HepG2 (cell line): ENCODE measurements around the gene MBD3L2B. TPM values are rescaled to one million over a fixed set of nuclear protein-coding genes. Genes with fewer than 3 reads are reported as not detected.

Experiments used
- ATAC-seq: fragments of 200-7000 bp; cut with Tn5 transposase; 3 replicates; pipeline ENCODE4 v1.9.1; 2020; ENCODE audit warnings: mild to moderate bottlenecking, moderate library complexity
- BruUV-seq: library from RNA; stranded (reverse); fragments of 400-500 nt; replicated peaks from 2 replicates; lab custom pipeline; 2021; lab: Mats Ljungman, UMichigan
- CTCF ChIA-PET: fragments of 300-600 bp; formaldehyde crosslinking; extraction: SDS; loops from one replicate; lab custom pipeline; 2021; ENCODE audit warnings: low total read pairs, inconsistent platforms, low intra/inter-chr PET ratio; lab: Yijun Ruan, JAX
- POLR2A ChIA-PET: fragments of 350-600 bp; sonication (Branson Sonifier 250); formaldehyde crosslinking; loops from one replicate; lab custom pipeline; 2020; ENCODE audit warnings: antibody characterized with exemption, inconsistent platforms; lab: Yijun Ruan, JAX
- DNase-seq: peaks from one replicate; pipeline ENCODE4 v3.0.0-alpha.2; 2015; ENCODE audit warnings: low spot score
- FAIRE-seq: peaks from 3 replicates; lab custom pipeline; 2011; peaks lifted over from hg19 to GRCh38; lab: Jason Lieb, UNC
- H2AFZ ChIP-seq: one replicate; pipeline ENCODE4 v1.6.1; 2011; ENCODE audit warnings: low read length, inconsistent platforms
- H3K27ac ChIP-seq: fragments of 300-600 bp; 3 replicates; pipeline ENCODE4 v1.8.0; 2011; ENCODE audit warnings: mixed run types, mild to moderate bottlenecking, mixed read lengths, low read length, inconsistent platforms; ENCODE audit not compliant: insufficient read depth; ENCODE audit errors: extremely low read length
- H3K27me3 ChIP-seq, 2 experiments: fragments of 200-600 bp in 1 of 2; 2 replicates in 1 of 2; 3 replicates in 1 of 2; pipeline versions ENCODE4 v1.6.0 to v1.8.0; 2011; ENCODE audit warnings: low read length in 2 of 2, mild to moderate bottlenecking in 2 of 2, moderate library complexity in 2 of 2, inconsistent platforms in 1 of 2; ENCODE audit not compliant: insufficient read depth in 2 of 2, control insufficient read depth in 1 of 2
- H3K36me3 ChIP-seq, 2 experiments: fragments of 200-600 bp in 1 of 2; replicated peaks in 1 of 2; 2 replicates in 1 of 2; 3 replicates in 1 of 2; pipeline versions ENCODE4 v1.5.1 to v1.8.0; 2011; ENCODE audit warnings: low read length in 2 of 2, inconsistent platforms in 1 of 2; ENCODE audit not compliant: insufficient read depth in 2 of 2, control insufficient read depth in 1 of 2
- H3K4me1 ChIP-seq: 2 replicates; pipeline ENCODE4 v1.5.1; 2012; ENCODE audit warnings: low read length, inconsistent platforms; ENCODE audit not compliant: insufficient read depth
- H3K4me2 ChIP-seq: 2 replicates; pipeline ENCODE4 v1.6.0; 2011; ENCODE audit warnings: low read depth, low read length, inconsistent platforms
- H3K4me3 ChIP-seq, 3 experiments: fragments of 200-600 bp in 1 of 3; sonication (generic), shearing (Covaris generic) in 1 of 3; replicated peaks in 1 of 3; 2 replicates each; pipeline ENCODE4 v1.5.1; 2011 to 2016; ENCODE audit warnings: low read length in 3 of 3, inconsistent platforms in 2 of 3, low read depth in 2 of 3, mild to moderate bottlenecking in 2 of 3, control low read depth in 1 of 3, mixed read lengths in 1 of 3; ENCODE audit not compliant: insufficient read depth in 1 of 3
- H3K79me2 ChIP-seq: one replicate; pipeline ENCODE4 v1.6.1; 2011; ENCODE audit warnings: low read length, inconsistent platforms; ENCODE audit not compliant: insufficient read depth
- H3K9ac ChIP-seq: 2 replicates; pipeline ENCODE4 v1.6.0; 2011; ENCODE audit warnings: mild to moderate bottlenecking, low read depth, low read length, inconsistent platforms; ENCODE audit not compliant: insufficient read depth
- H3K9me3 ChIP-seq: 2 replicates; pipeline ENCODE4 v1.5.1; 2012; ENCODE audit warnings: mild to moderate bottlenecking, low read length
- H4K20me1 ChIP-seq: 2 replicates; pipeline ENCODE4 v1.6.0; 2011; ENCODE audit warnings: inconsistent platforms, mild to moderate bottlenecking, low read length, moderate library complexity; ENCODE audit not compliant: insufficient read depth
- GPN1 ChIP-seq: sonication (generic); formaldehyde crosslinking; IDR thresholded peaks from 2 replicates; pipeline ENCODE4 v1.5.1; 2020; ENCODE audit warnings: missing genetic modification reagents, borderline replicate concordance
- KLF11 ChIP-seq: IDR thresholded peaks from 2 replicates; pipeline ENCODE4 v1.6.1; 2016; ENCODE audit warnings: missing compliant biosample characterization
- POLR2A ChIP-seq, 2 experiments: IDR thresholded peaks; 2 replicates each; pipeline ENCODE4 v1.6.1; 2011; ENCODE audit warnings: low read depth in 2 of 2, low read length in 2 of 2, mild to moderate bottlenecking in 1 of 2, moderate library complexity in 1 of 2; ENCODE audit not compliant: insufficient read depth in 1 of 2
- TBP ChIP-seq: sonication (generic); formaldehyde crosslinking; IDR thresholded peaks from 2 replicates; pipeline ENCODE4 v1.5.0; 2020; ENCODE audit warnings: missing genetic modification reagents
- ZC3H13 ChIP-seq: sonication (generic); formaldehyde crosslinking; IDR thresholded peaks from 2 replicates; pipeline ENCODE4 v1.8.1; 2023; ENCODE audit warnings: mild to moderate bottlenecking, missing genetic modification reagents, moderate library complexity
- ZFYVE20 ChIP-seq: sonication (generic); formaldehyde crosslinking; IDR thresholded peaks from 2 replicates; pipeline ENCODE4 v1.8.0; 2023; ENCODE audit warnings: low read depth, mild to moderate bottlenecking, moderate library complexity, missing genetic modification reagents, borderline replicate concordance
- WGBS: methylation state at CpG from one replicate; pipeline ENCODE4 v1.1.6; 2017; ENCODE audit warnings: low lambda C conversion rate; 5-methylcytosine and 5-hydroxymethylcytosine counted together
- in situ Hi-C: cut with HindIII; loops from 2 replicates; pipeline ENCODE4 v1.10.0; 2017; ENCODE audit warnings: low pct_unique_long_range_greater_than_20kb; ENCODE audit not compliant: extremely low pct_ligation_motif_present
- intact Hi-C: fragments of 100-400 bp; cut with micrococcal nuclease; formaldehyde crosslinking; loops from one replicate; pipeline ENCODE4 v1.10.0; 2022; ENCODE audit not compliant: unreplicated experiment
- polyA plus RNA-seq, 8 experiments: library from polyadenylated mRNA; depleted of rRNA in 3 of 8; stranded (reverse) in 7 of 8; unstranded in 1 of 8; fragments of >200 nt; fragmentation: Illumina TruSeq in 4 of 8; extraction: Trizol in 4 of 8; gene quantifications; 2 replicates each; pipeline versions ENCODE4 v1.2.1 to v1.2.3, GENCODE V29; 2011 to 2016; ENCODE audit warnings: low read depth in 4 of 8, missing spikeins in 1 of 8, mixed read lengths in 1 of 8; ENCODE audit not compliant: insufficient read depth in 1 of 8
- total RNA-seq, 5 experiments: library from RNA; depleted of rRNA; stranded (reverse); fragments of >200 nt; fragmentation: Illumina TruSeq; extraction: Trizol; gene quantifications; 2 replicates each; pipeline ENCODE4 v1.2.3, GENCODE V29; 2016; ENCODE audit warnings: low read depth in 1 of 5
- TF ChIP-seq, protein P1 (sequence below): IDR thresholded peaks from 2 replicates; pipeline ENCODE4 v1.6.1; 2016
- TF ChIP-seq, protein P2 (sequence below): sonication (generic); formaldehyde crosslinking; IDR thresholded peaks from 2 replicates; pipeline ENCODE4 v1.8.1; 2022; ENCODE audit warnings: mild to moderate bottlenecking, missing genetic modification reagents
- TF ChIP-seq, protein P3 (sequence below): sonication (generic); formaldehyde crosslinking; IDR thresholded peaks from 2 replicates; pipeline ENCODE4 v1.5.0; 2020; ENCODE audit warnings: mild to moderate bottlenecking, missing genetic modification reagents
- TF ChIP-seq, protein P4 (sequence below): sonication (generic); formaldehyde crosslinking; conservative IDR thresholded peaks from 2 replicates; pipeline ENCODE4 v1.8.1; 2023; ENCODE audit warnings: missing genetic modification reagents
- TF ChIP-seq, protein P5 (sequence below): sonication (generic); formaldehyde crosslinking; IDR thresholded peaks from 2 replicates; pipeline ENCODE4 v1.5.1; 2020; ENCODE audit warnings: mild to moderate bottlenecking, missing genetic modification reagents

Gene MBD3L2B
- total and polyA plus RNA-seq, 2 of the 13 experiments (the other 11 are each of a cell fraction or from before 2014, with no cell fraction given): not detected

DNA sequence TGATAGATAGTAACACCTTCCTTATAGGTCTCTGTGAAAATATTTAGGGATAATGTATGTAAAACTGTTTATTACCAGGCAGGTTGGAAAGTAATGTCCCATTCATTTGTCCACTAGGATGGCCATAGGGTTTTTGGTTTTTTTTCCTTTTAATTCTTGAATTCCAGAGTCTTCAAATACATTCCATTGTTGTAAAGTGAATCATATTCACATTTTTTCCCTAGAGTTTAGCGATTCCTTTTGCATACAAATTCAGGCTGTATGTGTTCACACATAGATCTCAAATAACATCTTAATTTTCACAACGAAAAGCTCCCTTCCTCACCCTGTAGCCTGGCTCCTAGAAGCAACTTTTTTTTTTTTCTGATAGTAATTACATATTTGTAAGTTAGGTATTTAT, 46.5 kb upstream of the MBD3L2B start:
- no peak overlapping the region for H3K4me2 ChIP-seq
- peaks cover 11% of the 10 kb centered on the region for H3K79me2 ChIP-seq
- H3K4me1 ChIP-seq: peaks cover 14% of the 10 kb centered on the region
- BruUV-seq: no TSS peak
- intact Hi-C loops: no loop called here
- in situ Hi-C loops: no loop called here
- WGBS: 64% methylated on average over 2 of the region's 2 CpGs
- H3K9me3 ChIP-seq: peaks cover 7% of the 10 kb centered on the region
- no peak overlapping the region for H2AFZ ChIP-seq
- no peak overlapping the region for H3K4me3 ChIP-seq
- no peaks in the 10 kb centered on the region; a peak in 1 of 5 replicates for H3K27me3 ChIP-seq
- POLR2A ChIA-PET: no interaction called here
- no peak overlapping the region for H3K27ac ChIP-seq
- CTCF ChIA-PET: no interaction called here
- ATAC-seq (no peak), DNase-seq (no peak), FAIRE-seq (no peak)
- no peak overlapping the region for H3K9ac ChIP-seq
- H3K36me3 ChIP-seq: peaks cover 0 to 13% of the 10 kb centered on the region in 2 experiments; a peak in 3 of 5 replicates
- TF ChIP-seq, protein P1, sequence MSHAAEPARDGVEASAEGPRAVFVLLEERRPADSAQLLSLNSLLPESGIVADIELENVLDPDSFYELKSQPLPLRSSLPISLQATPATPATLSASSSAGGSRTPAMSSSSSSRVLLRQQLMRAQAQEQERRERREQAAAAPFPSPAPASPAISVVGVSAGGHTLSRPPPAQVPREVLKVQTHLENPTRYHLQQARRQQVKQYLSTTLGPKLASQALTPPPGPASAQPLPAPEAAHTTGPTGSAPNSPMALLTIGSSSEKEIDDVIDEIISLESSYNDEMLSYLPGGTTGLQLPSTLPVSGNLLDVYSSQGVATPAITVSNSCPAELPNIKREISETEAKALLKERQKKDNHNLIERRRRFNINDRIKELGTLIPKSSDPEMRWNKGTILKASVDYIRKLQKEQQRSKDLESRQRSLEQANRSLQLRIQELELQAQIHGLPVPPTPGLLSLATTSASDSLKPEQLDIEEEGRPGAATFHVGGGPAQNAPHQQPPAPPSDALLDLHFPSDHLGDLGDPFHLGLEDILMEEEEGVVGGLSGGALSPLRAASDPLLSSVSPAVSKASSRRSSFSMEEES (CRISPR knock-in tag): no peak
- TF ChIP-seq ZFYVE20 (CRISPR knock-in tag) (no peak), POLR2A (IDR thresholded peaks at IDR 0.05; ENCODE audit: insufficient read depth in 1 of 2, low read depth in 2 of 2, low read length in 2 of 2) (no peak), GPN1 (CRISPR knock-in tag) (no peak), TBP (CRISPR knock-in tag) (no peak), ZC3H13 (CRISPR knock-in tag) (no peak), KLF11 (CRISPR knock-in tag) (no peak)
- TF ChIP-seq, protein P2, sequence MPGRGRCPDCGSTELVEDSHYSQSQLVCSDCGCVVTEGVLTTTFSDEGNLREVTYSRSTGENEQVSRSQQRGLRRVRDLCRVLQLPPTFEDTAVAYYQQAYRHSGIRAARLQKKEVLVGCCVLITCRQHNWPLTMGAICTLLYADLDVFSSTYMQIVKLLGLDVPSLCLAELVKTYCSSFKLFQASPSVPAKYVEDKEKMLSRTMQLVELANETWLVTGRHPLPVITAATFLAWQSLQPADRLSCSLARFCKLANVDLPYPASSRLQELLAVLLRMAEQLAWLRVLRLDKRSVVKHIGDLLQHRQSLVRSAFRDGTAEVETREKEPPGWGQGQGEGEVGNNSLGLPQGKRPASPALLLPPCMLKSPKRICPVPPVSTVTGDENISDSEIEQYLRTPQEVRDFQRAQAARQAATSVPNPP: no peak
- TF ChIP-seq, protein P3, sequence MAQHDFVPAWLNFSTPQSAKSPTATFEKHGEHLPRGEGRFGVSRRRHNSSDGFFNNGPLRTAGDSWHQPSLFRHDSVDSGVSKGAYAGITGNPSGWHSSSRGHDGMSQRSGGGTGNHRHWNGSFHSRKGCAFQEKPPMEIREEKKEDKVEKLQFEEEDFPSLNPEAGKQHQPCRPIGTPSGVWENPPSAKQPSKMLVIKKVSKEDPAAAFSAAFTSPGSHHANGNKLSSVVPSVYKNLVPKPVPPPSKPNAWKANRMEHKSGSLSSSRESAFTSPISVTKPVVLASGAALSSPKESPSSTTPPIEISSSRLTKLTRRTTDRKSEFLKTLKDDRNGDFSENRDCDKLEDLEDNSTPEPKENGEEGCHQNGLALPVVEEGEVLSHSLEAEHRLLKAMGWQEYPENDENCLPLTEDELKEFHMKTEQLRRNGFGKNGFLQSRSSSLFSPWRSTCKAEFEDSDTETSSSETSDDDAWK (CRISPR knock-in tag): no peak
- TF ChIP-seq, protein P4, sequence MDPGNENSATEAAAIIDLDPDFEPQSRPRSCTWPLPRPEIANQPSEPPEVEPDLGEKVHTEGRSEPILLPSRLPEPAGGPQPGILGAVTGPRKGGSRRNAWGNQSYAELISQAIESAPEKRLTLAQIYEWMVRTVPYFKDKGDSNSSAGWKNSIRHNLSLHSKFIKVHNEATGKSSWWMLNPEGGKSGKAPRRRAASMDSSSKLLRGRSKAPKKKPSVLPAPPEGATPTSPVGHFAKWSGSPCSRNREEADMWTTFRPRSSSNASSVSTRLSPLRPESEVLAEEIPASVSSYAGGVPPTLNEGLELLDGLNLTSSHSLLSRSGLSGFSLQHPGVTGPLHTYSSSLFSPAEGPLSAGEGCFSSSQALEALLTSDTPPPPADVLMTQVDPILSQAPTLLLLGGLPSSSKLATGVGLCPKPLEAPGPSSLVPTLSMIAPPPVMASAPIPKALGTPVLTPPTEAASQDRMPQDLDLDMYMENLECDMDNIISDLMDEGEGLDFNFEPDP (CRISPR knock-in tag): no peak
- TF ChIP-seq, protein P5, sequence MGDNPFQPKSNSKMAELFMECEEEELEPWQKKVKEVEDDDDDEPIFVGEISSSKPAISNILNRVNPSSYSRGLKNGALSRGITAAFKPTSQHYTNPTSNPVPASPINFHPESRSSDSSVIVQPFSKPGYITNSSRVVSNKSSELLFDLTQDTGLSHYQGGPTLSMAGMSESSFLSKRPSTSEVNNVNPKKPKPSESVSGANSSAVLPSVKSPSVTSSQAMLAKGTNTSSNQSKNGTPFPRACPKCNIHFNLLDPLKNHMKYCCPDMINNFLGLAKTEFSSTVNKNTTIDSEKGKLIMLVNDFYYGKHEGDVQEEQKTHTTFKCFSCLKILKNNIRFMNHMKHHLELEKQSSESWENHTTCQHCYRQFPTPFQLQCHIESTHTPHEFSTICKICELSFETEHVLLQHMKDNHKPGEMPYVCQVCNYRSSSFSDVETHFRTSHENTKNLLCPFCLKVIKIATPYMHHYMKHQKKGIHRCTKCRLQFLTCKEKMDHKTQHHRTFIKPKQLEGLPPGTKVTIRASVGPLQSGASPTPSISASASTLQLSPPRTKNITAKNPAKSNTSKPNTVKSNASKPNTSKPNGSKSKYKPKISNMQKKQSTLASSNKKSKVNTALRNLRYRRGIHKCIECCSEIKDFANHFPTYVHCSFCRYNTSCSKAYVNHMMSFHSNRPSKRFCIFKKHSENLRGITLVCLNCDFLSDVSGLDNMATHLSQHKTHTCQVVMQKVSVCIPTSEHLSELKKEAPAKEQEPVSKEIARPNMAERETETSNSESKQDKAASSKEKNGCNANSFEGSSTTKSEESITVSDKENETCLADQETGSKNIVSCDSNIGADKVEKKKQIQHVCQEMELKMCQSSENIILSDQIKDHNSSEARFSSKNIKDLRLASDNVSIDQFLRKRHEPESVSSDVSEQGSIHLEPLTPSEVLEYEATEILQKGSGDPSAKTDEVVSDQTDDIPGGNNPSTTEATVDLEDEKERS: no peak
- H4K20me1 ChIP-seq: no peaks in the 10 kb centered on the region
